Adrenal gland (tissue), 12 donors: Measurements from ENCODE around the gene PARD6B. TPM values are rescaled to one million over a fixed set of nuclear protein-coding genes. Genes with fewer than 3 reads are reported as not detected.
A peak's percentile ranks its signal among the peaks of the same experiment; 100 is the strongest.

ENCODE experiments used
- DNase-seq, 7 donors: peaks; one replicate each; pipeline ENCODE4 v3.0.0-alpha.2; 2019 to 2020
- H3K27ac ChIP-seq, 5 donors: fragments of 200-600 bp; sonication (generic) in 4 of 5; 1 replicate in 3 of 5; 2 replicates in 2 of 5; pipeline versions ENCODE4 v1.5.1 to v1.8.0; 2016 to 2020; ENCODE audit warnings: mild to moderate bottlenecking in 1 of 5
- H3K27me3 ChIP-seq: fragments of 200-600 bp; 2 replicates; pipeline ENCODE4 v1.8.0; 2021
- H3K36me3 ChIP-seq, 2 donors: fragments of 200-600 bp; replicated peaks in 1 of 2; 1 replicate in 1 of 2; 2 replicates in 1 of 2; pipeline versions ENCODE4 v1.5.1 to v1.8.0; 2018 to 2022
- H3K4me1 ChIP-seq, 2 donors: fragments of 200-600 bp; replicated peaks in 1 of 2; 1 replicate in 1 of 2; 2 replicates in 1 of 2; pipeline versions ENCODE4 v1.5.1 to v1.8.0; 2018 to 2021
- H3K4me3 ChIP-seq, 4 donors: fragments of 200-600 bp; sonication (generic) in 3 of 4; one replicate each; pipeline ENCODE4 v1.5.1; 2016 to 2018
- H3K9me3 ChIP-seq, 3 donors: fragments of 200-600 bp; sonication (generic) in 1 of 3; replicated peaks in 1 of 3; 1 replicate in 2 of 3; 2 replicates in 1 of 3; pipeline versions ENCODE4 v1.5.1 to v1.8.0; 2016 to 2021
- CTCF ChIP-seq, 6 experiments: fragments of 450-650 bp in 4 of 6; fragments of 200-600 bp in 2 of 6; sonication (generic) in 1 of 6; IDR thresholded peaks; 1 replicate in 5 of 6; 2 replicates in 1 of 6; pipeline versions ENCODE4 v1.5.1 to v1.8.0; 2016 to 2021; ENCODE audit warnings: antibody characterized with exemption in 6 of 6, mild to moderate bottlenecking in 2 of 6, moderate library complexity in 1 of 6
- POLR2A ChIP-seq, 2 donors: fragments of 450-650 bp; IDR thresholded peaks; one replicate each; pipeline ENCODE4 v1.6.1; 2017; ENCODE audit warnings: antibody characterized with exemption in 2 of 2, mild to moderate bottlenecking in 2 of 2, moderate library complexity in 1 of 2
- WGBS, 4 donors: extraction: QIAGEN DNeasy Blood & Tissue Kit in 2 of 4; methylation state at CpG; one replicate each; pipeline versions ENCODE4 v1.1.5 to v1.1.7; 2013 to 2017; 5-methylcytosine and 5-hydroxymethylcytosine counted together
- intact Hi-C, 2 donors: fragments of 100-400 bp; cut with DNase I; formaldehyde crosslinking; loops; one replicate each; pipeline versions ENCODE4 v1.14.1 to v1.15.0; 2022 to 2023
- polyA plus RNA-seq, 3 donors: library from polyadenylated mRNA; stranded (reverse); fragments of 200-250 nt in 2 of 3; fragments of 350-450 nt in 1 of 3; fragmentation: Illumina TruSeq in 1 of 3; extraction: RNeasy Lipid Tissue Mini Kit (QIAGEN cat#74804) in 1 of 3; gene quantifications; one replicate each; pipeline ENCODE4 v1.2.3, GENCODE V29; 2013 to 2014
- total RNA-seq, 9 donors: library from RNA; depleted of rRNA in 4 of 9; stranded (reverse); fragments of >200 nt in 4 of 9; fragments of 120-200 nt in 1 of 9; fragmentation: NEBNext Ultra II Directional in 1 of 9; extraction: Animal tissue kit (Norgen Biotek cat#: 25700) in 1 of 9; gene quantifications; one replicate each; pipeline versions ENCODE4 v1.1.0 to v1.2.4, GENCODE V29; 2013 to 2023
- donor health status: healthy with polysubstance abuse.
- donor health status: Bipolar disorder and iron deficiency.
- donor health status: DM: yes; HTN: yes; CAD: no.
- donor health status: DM: no; HTN: no; CAD: no.
- donor health status: DM: no; HTN: no; CAD: no.
- donor health status: DM: yes; HTN: yes; CAD: no.

PARD6B gene
- total and polyA plus RNA-seq, 12 donors = 1.1 to 10.8 (median 5.3) TPM

- WGBS, 4 donors = 82 to 93% (median 90%) methylated on average over 5 to 9 of the region's 9 CpGs
- TF ChIP-seq POLR2A (IDR thresholded peaks at IDR 0.05) (no peak), CTCF (IDR thresholded peaks at IDR 0.05) (no peak)
- Histone ChIP-seq H3K36me3 (no peaks in the 10 kb centered on the region), H3K4me1 (peaks cover 3 to 9% of the 10 kb centered on the region in 2 donors), H3K9me3 (no peaks in the 10 kb centered on the region), H3K4me3 (no peak overlapping the region), H3K27me3 (no peaks in the 10 kb centered on the region), H3K27ac (no peak overlapping the region)
- no peak for DNase-seq
- intact Hi-C loops = no loop called here
Observed at GRCh38 chr20:50786703-50787102, 55.3 kb downstream of the PARD6B start.

- no peak overlapping the region for H3K27ac ChIP-seq
- intact Hi-C loops = no loop called here
- H3K9me3 ChIP-seq = no peaks in the 10 kb centered on the region
- no peaks in the 10 kb centered on the region for H3K36me3 ChIP-seq
- peaks cover 3 to 9% of the 10 kb centered on the region in 2 donors for H3K4me1 ChIP-seq
- no peaks in the 10 kb centered on the region for H3K27me3 ChIP-seq
- H3K4me3 ChIP-seq = no peak overlapping the region
- TF ChIP-seq POLR2A (IDR thresholded peaks at IDR 0.05) (no peak), CTCF (IDR thresholded peaks at IDR 0.05) (no peak)
- DNase-seq = no peak
- 89 to 100% (median 92%) methylated on average over 2 of the region's 2 CpGs for WGBS, 4 donors
Observed at GRCh38 chr20:50787181-50787580, 55.8 kb downstream of the PARD6B start.

- peaks cover 3 to 9% of the 10 kb centered on the region in 2 donors for H3K4me1 ChIP-seq
- peak in 6 of 7 donors; percentile 44 to 75 (median 51) for DNase-seq
- H3K9me3 ChIP-seq = no peaks in the 10 kb centered on the region
- no peak for TF ChIP-seq POLR2A (IDR thresholded peaks at IDR 0.05)
- peak; percentile 18 to 48 (median 46) for TF ChIP-seq CTCF (IDR thresholded peaks at IDR 0.05)
- intact Hi-C loops = no loop called here
- WGBS, 4 donors = 42 to 55% (median 52%) methylated on average over 17 to 18 of the region's 18 CpGs
- H3K36me3 ChIP-seq = no peaks in the 10 kb centered on the region
- no peaks in the 10 kb centered on the region for H3K27me3 ChIP-seq
- H3K4me3 ChIP-seq = no peak overlapping the region
- peak overlapping the region in 2 of 5 donors; percentile 49 to 65 for H3K27ac ChIP-seq
Observed at GRCh38 chr20:50788045-50788991, 56.9 kb downstream of the PARD6B start.

GRCh38 chr20:50789968-50790650, 58.7 kb downstream of the PARD6B start:
- H3K36me3 ChIP-seq = no peaks in the 10 kb centered on the region
- H3K4me3 ChIP-seq = no peak overlapping the region
- no peaks in the 10 kb centered on the region for H3K27me3 ChIP-seq
- TF ChIP-seq POLR2A (IDR thresholded peaks at IDR 0.05) (no peak), CTCF (IDR thresholded peaks at IDR 0.05) (no peak)
- WGBS, 4 donors = 68 to 74% (median 71%) methylated on average over 10 to 11 of the region's 11 CpGs
- intact Hi-C loops = loop anchor here (5.0 to 10.0 kb wide), 2 partner anchors 137 to 515 kb away; no protein-coding TSS in a partner anchor
- H3K4me1 ChIP-seq = peaks cover 3 to 14% of the 10 kb centered on the region in 2 donors
- no peaks in the 10 kb centered on the region for H3K9me3 ChIP-seq
- no peak for DNase-seq
- H3K27ac ChIP-seq = peak overlapping the region in 2 of 5 donors; percentile 69 to 71
